Right lobe of liver (tissue), 6 donors: ENCODE measurements around the gene BEGAIN. TPM values are rescaled to one million over a fixed set of nuclear protein-coding genes. Genes with fewer than 3 reads are reported as not detected.

Experiments
- ATAC-seq, 4 donors: fragments of 200-7000 bp; cut with Tn5 transposase; one replicate each; pipeline ENCODE4 v1.9.1; 2020; ENCODE audit warnings: mild to moderate bottlenecking in 4 of 4, moderate library complexity in 4 of 4
- DNase-seq, 3 donors: peaks; one replicate each; pipeline ENCODE4 v3.0.0-alpha.2; 2020
- H3K27ac ChIP-seq, 3 donors: fragments of 200-600 bp; one replicate each; pipeline ENCODE4 v1.8.0; 2022
- H3K27me3 ChIP-seq, 2 donors: fragments of 200-600 bp; one replicate each; pipeline ENCODE4 v1.8.0; 2022
- H3K36me3 ChIP-seq, 4 donors: fragments of 200-600 bp; sonication (generic) in 1 of 4; one replicate each; pipeline versions ENCODE4 v1.5.1 to v1.8.0; 2017 to 2022; ENCODE audit warnings: control low read depth in 1 of 4
- H3K4me1 ChIP-seq, 4 donors: fragments of 200-600 bp; sonication (generic) in 1 of 4; one replicate each; pipeline versions ENCODE4 v1.5.1 to v1.8.0; 2017 to 2022; ENCODE audit warnings: control low read depth in 1 of 4
- H3K4me3 ChIP-seq, 3 donors: fragments of 200-600 bp; one replicate each; pipeline ENCODE4 v1.8.0; 2022
- H3K9me3 ChIP-seq, 4 donors: fragments of 200-600 bp; sonication (generic) in 1 of 4; one replicate each; pipeline versions ENCODE4 v1.5.1 to v1.8.0; 2017 to 2022; ENCODE audit warnings: control low read depth in 1 of 4
- CTCF ChIP-seq, 4 donors: fragments of 200-600 bp in 3 of 4; fragments of 450-650 bp in 1 of 4; IDR thresholded peaks; one replicate each; pipeline versions ENCODE4 v1.5.1 to v1.8.0; 2016 to 2022; ENCODE audit warnings: antibody characterized with exemption in 4 of 4, mild to moderate bottlenecking in 2 of 4
- POLR2A ChIP-seq: fragments of 450-650 bp; IDR thresholded peaks from one replicate; pipeline ENCODE4 v1.6.1; 2017; ENCODE audit warnings: antibody characterized with exemption, mild to moderate bottlenecking
- WGBS: methylation state at CpG from one replicate; pipeline ENCODE4 v1.1.6; 2018; ENCODE audit warnings: low coverage, low lambda C conversion rate; ENCODE audit not compliant: insufficient coverage; ENCODE audit errors: missing lambda C conversion rate; 5-methylcytosine and 5-hydroxymethylcytosine counted together
- intact Hi-C, 2 donors: fragments of 100-400 bp; cut with DNase I; formaldehyde crosslinking; loops; one replicate each; pipeline versions ENCODE4 v1.11.2 to v1.14.1; 2022
- total RNA-seq, 6 experiments: library from RNA; depleted of rRNA in 2 of 6; stranded (reverse); fragments of >200 nt in 2 of 6; fragmentation: NEBNext Ultra II Directional in 3 of 6; extraction: Animal tissue kit (Norgen Biotek cat#: 25700) in 3 of 6; gene quantifications; one replicate each; pipeline versions ENCODE4 v1.1.0 to v1.2.4, GENCODE V29; 2016 to 2023
- donor health status: DM: no; HTN: yes; CAD: no.
- donor health status: DM: no; HTN: no; CAD: no.
- donor health status: DM: no; HTN: no; CAD: no.
- donor health status: DM: no; HTN: yes; CAD: no.
- donor health status: DM: no; HTN: yes; CAD: no.

The BEGAIN gene
- total RNA-seq, 6 experiments from 2014 or later = 0.12 to 0.61 (median 0.34) TPM

GRCh38 chr14:100588671-100589070 is 1.5 kb upstream of the BEGAIN start:
- no peak for ATAC-seq
- Histone ChIP-seq H3K27me3 (no peaks in the 10 kb centered on the region), H3K36me3 (no peaks in the 10 kb centered on the region), H3K4me3 (no peak overlapping the region), H3K27ac (no peak overlapping the region), H3K9me3 (no peaks in the 10 kb centered on the region), H3K4me1 (peaks cover 0 to 6% (median 0%) of the 10 kb centered on the region in 4 donors)
- peak in 1 of 3 donors; percentile 10 for DNase-seq
- intact Hi-C loops = no loop called here
- 33% methylated on average over 4 of the region's 10 CpGs for WGBS
- TF ChIP-seq CTCF (IDR thresholded peaks at IDR 0.05) (no peak), POLR2A (no peak)

- intact Hi-C loops = no loop called here
- ATAC-seq = no peak
- peak in 2 of 3 donors; percentile 15 to 45 for DNase-seq
- WGBS = 83% methylated on average over 1 of the region's 15 CpGs
- Histone ChIP-seq H3K9me3 (no peaks in the 10 kb centered on the region), H3K27ac (no peak overlapping the region), H3K36me3 (no peaks in the 10 kb centered on the region), H3K4me3 (no peak overlapping the region), H3K4me1 (peaks cover 0 to 6% (median 0%) of the 10 kb centered on the region in 4 donors), H3K27me3 (no peaks in the 10 kb centered on the region)
- no peak for TF ChIP-seq POLR2A
- no peak for TF ChIP-seq CTCF (IDR thresholded peaks at IDR 0.05)
Measured at GRCh38 chr14:100587763-100588411, 670 bp upstream of the BEGAIN start.

GRCh38 chr14:100586403-100587085 is 673 bp downstream of the BEGAIN start:
- peaks cover 0 to 6% (median 0%) of the 10 kb centered on the region in 4 donors for H3K4me1 ChIP-seq
- H3K9me3 ChIP-seq = no peaks in the 10 kb centered on the region
- no peak overlapping the region for H3K27ac ChIP-seq
- DNase-seq = peak in 2 of 3 donors; percentile 21 to 54
- ATAC-seq = peak; percentile 16 to 48 (median 32)
- TF ChIP-seq CTCF (IDR thresholded peaks at IDR 0.05) (no peak), POLR2A (no peak)
- 0% methylated on average over 9 of the region's 62 CpGs for WGBS
- intact Hi-C loops = no loop called here
- no peaks in the 10 kb centered on the region for H3K27me3 ChIP-seq
- peak overlapping the region; percentile 34 to 49 (median 45) for H3K4me3 ChIP-seq
- no peaks in the 10 kb centered on the region for H3K36me3 ChIP-seq

GRCh38 chr14:100586153-100586402 is 1.1 kb downstream of the BEGAIN start:
- DNase-seq (no peak), ATAC-seq (no peak)
- H3K9me3 ChIP-seq = no peaks in the 10 kb centered on the region
- TF ChIP-seq CTCF (IDR thresholded peaks at IDR 0.05) = no peak
- TF ChIP-seq POLR2A = no peak
- H3K4me3 ChIP-seq = no peak overlapping the region
- no peaks in the 10 kb centered on the region for H3K36me3 ChIP-seq
- no peak overlapping the region for H3K27ac ChIP-seq
- peaks cover 0 to 6% (median 0%) of the 10 kb centered on the region in 4 donors for H3K4me1 ChIP-seq
- WGBS = 0% methylated on average over 2 of the region's 8 CpGs
- intact Hi-C loops = no loop called here
- H3K27me3 ChIP-seq = no peaks in the 10 kb centered on the region
